GM19035 (cell line): ENCODE measurements around the gene ANKRD55.
"Not testable (repeated sequence)": the region's sequence is repeated elsewhere in the genome, so short reads cannot be mapped to it uniquely, and the experiment has no call there.

Experiments
- ATAC-seq: cut with Tn5 transposase; IDR thresholded peaks from one replicate; pipeline ENCODE4 v1.9.1; 2021; ENCODE audit not compliant: unreplicated experiment

Gene ANKRD55

DNA sequence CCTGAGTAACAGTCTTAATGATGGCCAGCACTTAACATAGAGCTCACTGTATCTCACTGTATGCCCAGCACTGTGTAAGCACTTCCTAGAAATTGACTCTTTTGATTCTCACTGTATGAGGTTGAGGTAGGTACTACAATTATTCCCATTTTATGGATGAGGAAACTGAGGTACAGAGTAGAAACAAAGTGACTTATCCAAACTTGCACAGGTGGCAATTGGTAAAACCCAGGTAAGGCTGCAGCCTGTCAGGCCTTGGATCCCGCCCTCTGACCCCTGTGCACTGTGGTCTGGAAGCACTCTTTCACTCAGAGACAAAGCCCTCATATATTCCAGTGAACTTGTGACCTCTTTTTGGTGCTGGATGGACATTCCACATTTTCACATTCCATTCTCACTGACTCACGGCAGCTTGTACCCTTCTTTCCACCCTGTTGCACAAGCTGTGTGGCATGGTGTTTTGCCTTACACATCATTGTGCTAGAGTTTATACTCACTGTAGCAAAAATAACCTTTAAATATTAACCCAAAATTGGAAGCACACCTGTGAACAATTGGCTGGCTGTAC lies 21.7 kb downstream of the ANKRD55 start:
- no peak for ATAC-seq

- ATAC-seq: no peak
These were observed 24.4 kb downstream of the ANKRD55 start for GRCh38 chr5:56208681-56209080.

DNA sequence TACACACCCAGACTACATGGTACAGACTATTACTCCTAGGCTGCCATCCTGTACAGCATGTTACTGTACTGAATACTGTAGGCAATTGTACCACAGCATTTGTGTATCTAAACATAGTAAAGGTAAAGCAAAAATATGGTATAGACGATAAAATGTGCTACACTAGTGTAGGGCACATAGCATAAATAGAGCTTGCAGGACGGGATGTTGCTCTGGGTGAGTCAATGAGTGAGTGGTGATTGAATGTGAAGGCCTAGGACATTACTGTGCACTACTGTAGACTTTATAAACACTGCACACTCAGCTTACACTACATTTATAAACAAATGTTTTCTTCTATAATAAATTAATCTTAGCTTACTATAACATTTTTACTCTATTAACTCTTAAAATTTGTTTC lies 25.6 kb downstream of the ANKRD55 start:
- ATAC-seq: no peak

GRCh38 chr5:56206126-56206910 lies 26.8 kb downstream of the ANKRD55 start:
- ATAC-seq: no peak

DNA sequence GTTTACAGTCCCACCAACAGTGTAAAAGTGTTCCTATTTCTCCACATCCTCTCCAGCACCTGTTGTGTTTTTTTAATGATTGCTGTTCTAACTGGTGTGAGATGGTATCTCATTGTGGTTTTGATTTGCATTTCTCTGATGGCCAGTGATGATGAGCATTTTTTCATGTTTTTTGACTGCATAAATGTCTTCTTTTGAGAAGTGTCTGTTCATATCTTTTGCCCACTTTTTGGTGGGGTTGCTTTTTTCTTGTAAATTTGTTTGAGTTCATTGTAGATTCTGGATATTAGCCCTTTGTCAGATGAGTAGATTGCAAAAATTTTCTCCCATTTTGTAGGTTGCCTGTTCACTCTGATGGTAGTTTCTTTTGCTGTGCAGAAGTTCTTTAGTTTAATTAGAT lies 29.2 kb downstream of the ANKRD55 start:
- ATAC-seq: not testable (repeated sequence)

GRCh38 chr5:56202483-56202882 lies 30.6 kb downstream of the ANKRD55 start:
- no peak for ATAC-seq

DNA sequence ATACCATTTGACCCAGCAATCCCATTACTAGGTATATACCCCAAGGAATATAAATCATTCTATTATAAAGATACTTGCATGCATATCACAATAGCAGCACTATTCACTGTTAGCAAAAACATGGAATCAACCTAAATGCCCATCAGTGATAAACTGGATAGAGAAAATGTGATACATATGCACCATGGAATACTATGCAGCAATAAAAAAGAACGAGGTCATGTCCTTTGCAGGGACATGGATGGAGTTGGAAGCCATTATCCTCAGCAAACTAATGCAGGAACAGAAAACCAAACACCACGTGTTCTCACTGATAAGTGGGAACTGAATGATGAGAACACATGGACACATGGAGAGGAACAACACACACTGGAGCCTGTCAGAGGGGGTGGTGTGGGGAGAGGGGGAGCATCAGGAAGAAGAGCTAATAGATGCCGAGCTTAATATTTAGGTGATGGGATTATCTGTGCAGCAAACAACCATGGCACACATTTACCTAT lies 31.3 kb downstream of the ANKRD55 start:
- ATAC-seq: not testable (repeated sequence)

GRCh38 chr5:56200971-56201666 lies 32.0 kb downstream of the ANKRD55 start:
- peak; percentile 97 for ATAC-seq

DNA sequence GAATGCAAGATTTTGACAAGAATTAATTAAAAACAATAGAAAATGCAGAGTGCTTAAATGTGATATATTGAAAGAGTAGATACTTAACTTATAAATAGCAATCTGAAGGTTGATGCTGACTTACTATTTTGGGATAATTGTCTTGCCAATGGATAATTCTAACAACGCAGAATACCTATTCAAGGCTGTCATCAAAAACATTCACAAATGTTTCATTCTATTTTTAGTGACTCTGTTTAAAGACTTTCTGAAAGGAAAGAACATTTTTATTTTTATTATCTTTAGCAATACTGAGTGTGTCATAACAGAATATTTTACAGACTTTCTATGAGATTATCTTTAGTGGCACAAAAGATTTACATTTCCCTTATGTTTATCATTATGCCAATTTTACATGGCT lies 38.1 kb downstream of the ANKRD55 start:
- ATAC-seq: no peak

- ATAC-seq: no peak
These were observed 40.9 kb downstream of the ANKRD55 start for GRCh38 chr5:56192246-56192645.

GRCh38 chr5:56191656-56192055 lies 41.5 kb downstream of the ANKRD55 start:
- no peak for ATAC-seq

DNA sequence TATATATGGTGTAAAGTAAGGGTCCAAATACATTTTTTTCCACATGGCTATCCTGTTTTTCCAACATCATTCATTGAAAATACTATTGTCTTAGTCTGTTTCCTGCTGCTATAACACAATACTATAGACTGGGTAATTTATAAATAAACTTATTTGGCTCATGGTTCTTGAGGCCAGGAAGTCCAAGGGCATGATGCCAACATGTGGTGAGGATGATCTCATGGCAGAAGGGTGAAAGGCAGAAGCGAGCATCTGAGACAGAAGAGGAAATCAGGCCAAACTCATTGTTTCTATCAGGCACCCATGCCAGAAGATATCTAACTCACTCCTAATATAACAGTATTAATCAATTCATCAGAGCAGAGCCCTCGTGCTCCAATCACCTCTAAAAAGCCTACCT lies 42.6 kb downstream of the ANKRD55 start:
- ATAC-seq: no peak

DNA sequence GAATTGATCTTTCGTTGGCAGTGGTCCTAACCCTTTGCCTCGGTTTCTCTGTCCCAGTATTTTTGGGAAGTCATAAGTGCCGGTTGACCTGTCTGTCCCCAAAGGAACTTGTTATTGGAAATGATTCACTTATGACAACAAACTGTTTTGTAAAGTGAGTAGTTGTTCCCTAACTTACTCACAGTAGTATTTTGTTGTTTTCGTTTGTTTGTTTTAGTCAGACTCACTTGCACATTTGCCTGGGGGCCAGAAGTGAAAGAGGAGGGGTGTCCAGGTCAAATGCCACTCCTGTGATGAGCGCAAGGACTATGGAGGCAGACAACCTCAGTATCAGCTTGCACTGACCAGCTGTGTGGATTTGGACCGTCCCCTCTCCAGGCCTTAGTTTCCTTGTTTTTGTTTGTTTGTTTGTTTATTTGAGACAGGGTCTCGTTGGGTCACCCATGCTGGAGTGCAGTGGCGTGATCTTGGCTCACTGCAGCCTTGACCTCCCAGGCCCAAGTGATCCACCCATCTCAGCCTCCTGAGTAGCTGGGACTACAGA lies 47.3 kb downstream of the ANKRD55 start:
- ATAC-seq: no peak

- no peak for ATAC-seq
These were observed 49.6 kb downstream of the ANKRD55 start for GRCh38 chr5:56183506-56183905.

DNA sequence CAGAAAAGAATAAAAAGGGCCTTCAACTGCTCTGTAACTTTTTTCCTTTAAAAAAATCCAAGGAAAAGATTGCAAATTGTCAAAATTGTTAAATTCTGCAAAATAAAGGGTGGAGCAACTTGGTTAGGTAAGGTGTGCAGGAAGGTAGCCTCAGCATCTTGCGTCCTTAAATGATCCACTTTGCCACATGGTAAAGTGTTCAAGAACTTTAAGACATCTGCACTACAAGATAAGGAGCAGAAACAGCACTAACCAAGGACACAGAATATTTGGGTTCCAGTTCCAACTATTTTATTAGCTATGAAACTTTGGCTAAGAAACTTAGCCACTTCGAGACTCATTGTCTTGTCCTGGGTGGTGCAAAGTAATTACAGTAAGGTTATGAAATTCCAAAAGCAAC lies 53.7 kb downstream of the ANKRD55 start:
- ATAC-seq: no peak

DNA sequence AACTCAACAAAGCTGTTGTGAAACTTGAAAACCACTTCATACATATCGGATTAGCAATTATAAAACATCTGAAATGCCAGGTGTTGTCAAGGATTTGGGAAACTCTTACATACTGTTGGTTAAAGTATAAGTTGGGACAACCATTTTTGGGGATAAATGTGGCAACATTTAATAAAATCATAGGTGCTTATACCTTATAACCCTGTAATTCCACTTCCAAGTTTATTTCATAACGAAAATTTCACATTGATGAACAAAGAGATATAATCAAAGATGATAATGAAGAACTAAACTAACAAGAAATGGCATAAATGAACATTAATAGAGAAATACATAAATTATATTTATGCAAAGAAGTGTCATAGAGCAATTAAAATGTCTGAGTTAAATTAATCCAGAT lies 54.3 kb downstream of the ANKRD55 start:
- ATAC-seq: no peak

GRCh38 chr5:56176871-56177533 lies 56.1 kb downstream of the ANKRD55 start:
- ATAC-seq: no peak

DNA sequence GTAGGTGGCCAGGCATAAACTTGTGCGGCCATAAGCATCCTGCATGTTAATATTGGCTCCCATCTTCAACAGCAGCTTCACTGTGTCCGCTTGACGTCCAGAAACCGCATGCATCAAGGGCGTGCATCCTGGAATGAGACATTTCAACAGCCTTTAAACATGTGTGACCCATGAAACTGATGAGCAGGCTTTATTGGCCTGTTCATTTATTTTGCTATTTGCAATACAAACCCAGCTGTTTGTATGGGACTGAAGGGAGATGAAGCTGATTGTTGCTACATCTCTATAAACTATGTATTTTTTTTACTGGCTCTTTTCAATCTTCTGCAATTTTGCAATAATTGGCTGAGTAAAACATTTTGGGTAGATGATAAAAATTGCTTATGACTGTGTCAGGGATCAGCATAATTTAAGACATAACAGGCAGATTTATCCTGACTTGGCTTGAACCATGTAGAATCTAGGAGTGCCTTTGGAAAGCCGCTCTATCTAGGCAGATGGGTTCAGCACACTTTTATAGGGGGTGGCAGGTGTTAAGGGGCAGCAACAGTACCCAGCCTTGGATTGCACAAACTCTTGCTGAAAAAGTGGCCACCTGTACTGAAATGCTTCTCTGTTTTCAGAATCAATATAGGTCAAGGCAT lies 56.9 kb downstream of the ANKRD55 start:
- no peak for ATAC-seq

GRCh38 chr5:56175488-56175887 lies 57.6 kb downstream of the ANKRD55 start:
- ATAC-seq: no peak

GRCh38 chr5:56175021-56175420 lies 58.1 kb downstream of the ANKRD55 start:
- ATAC-seq: no peak

- ATAC-seq: no peak
These were observed 60.9 kb downstream of the ANKRD55 start for GRCh38 chr5:56172241-56172640.
